H1 (cell line): ENCODE measurements around the gene FBN2. TPM values are rescaled to one million over a fixed set of nuclear protein-coding genes. Genes with fewer than 3 reads are reported as not detected.

Source experiments
- KDM5A ChIP-seq: fragments of 200-600 bp; IDR thresholded peaks from 2 replicates; pipeline ENCODE4 v1.7.1; 2012; ENCODE audit warnings: mild to moderate bottlenecking, low read length, inconsistent platforms, mixed read lengths
- SAP30 ChIP-seq: fragments of 300-600 bp; sonication (generic); IDR thresholded peaks from 2 replicates; pipeline ENCODE4 v1.7.1; 2012; ENCODE audit warnings: low read length, moderate library complexity, mild to moderate bottlenecking, inconsistent platforms; ENCODE audit not compliant: insufficient read depth, insufficient replicate concordance
- TBP ChIP-seq: IDR thresholded peaks from 2 replicates; pipeline ENCODE4 v1.6.1; 2011; ENCODE audit warnings: low read depth, low read length, improper control_type of control experiment
- TEAD4 ChIP-seq: IDR thresholded peaks from 2 replicates; pipeline ENCODE4 v1.6.1; 2012; ENCODE audit warnings: low read depth, low read length, inconsistent platforms, mixed read lengths
- polyA plus RNA-seq, 7 experiments: library from polyadenylated mRNA; depleted of rRNA in 3 of 7; stranded (reverse) in 5 of 7; unstranded in 2 of 7; fragments of >200 nt in 5 of 7; fragments of 200-250 nt in 2 of 7; gene quantifications; 1 replicate in 5 of 7; 2 replicates in 1 of 7; 4 replicates in 1 of 7; pipeline versions ENCODE4 v1.2.1 to v1.2.3, GENCODE V29; 2011 to 2013; ENCODE audit warnings: missing spikeins in 2 of 7, mixed read lengths in 2 of 7
- total RNA-seq: library from RNA; stranded (reverse); fragmentation: NEBNext Ultra II Directional; extraction: Animal tissue kit (Norgen Biotek cat#: 25700); gene quantifications from 2 replicates; pipeline ENCODE4 v1.2.1, GENCODE V29; 2021

FBN2 gene
- total and polyA plus RNA-seq, 2 of the 8 experiments (the other 6 are each of a cell fraction or from before 2014, with no cell fraction given), result 14.1 to 16.3 TPM

DNA sequence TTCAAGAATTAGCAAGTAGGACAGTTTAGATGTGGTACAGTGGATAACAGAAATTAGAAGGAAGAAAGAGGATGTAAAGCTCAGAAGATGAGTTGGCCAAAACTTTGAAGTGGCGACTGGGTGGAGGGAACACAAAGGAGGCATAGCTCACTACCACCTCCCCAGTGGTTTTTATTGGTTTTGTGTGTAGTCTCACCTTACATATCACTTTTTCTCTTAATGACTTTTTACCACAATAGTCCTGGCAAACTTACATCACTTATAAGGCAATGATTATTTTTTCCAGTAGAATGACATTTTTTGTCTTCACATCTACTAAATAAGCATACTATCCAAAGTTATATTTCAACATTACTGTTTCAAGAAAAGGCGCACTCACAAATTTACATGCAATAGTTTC lies 49.2 kb upstream of the FBN2 start (continued):
- no peak for TF ChIP-seq KDM5A
- no peak for TF ChIP-seq SAP30
- TF ChIP-seq TBP, result no peak
- no peak for TF ChIP-seq TEAD4
